Measurements from ENCODE around the gene RING1.

RING1 gene

GRCh38 chr6:33171880-33172687 is 36.2 kb upstream of the RING1 start:
- DNase-seq (ENCODE audit: low read depth in 3 of 3), result no peak

DNA sequence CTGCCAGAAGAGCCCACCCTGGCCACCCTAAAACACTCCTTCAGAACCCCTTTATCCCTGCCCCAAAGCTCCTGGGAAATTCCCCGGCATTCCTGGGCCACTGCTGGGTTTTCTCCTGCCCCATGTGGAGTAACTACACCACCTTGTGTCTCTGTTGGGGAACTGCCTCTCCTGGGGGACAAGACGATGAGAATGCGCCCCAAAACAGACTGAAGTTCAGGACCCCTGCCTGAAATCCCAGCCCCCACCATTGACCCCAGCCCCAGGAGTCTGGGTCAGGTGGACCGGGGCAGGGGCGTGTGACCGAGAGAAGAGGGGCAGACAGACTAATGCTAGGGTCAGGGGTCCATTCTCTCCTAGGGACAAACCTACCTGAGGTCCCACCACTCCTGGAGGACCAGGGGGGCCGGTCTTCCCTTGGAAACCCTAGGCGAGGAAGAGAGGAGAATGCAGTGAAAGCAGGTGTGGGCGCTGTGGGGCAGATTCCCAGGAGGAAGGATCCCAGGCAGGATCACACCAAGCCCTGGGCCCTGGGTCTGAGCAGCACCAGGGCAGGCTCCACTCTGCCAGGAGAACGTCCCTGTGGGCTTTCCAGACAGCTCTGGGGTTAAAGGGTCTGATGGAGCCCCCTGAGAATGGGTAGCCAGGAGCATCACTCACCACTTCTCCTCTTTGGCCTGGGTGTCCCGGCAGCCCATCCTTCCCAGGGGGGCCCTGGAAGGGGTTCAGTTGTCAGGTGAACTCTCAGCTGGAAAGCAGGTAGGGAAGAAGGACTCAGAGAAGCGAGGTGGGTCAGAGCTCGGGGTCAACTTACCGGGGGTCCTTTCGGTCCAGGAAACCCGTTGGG is 35.4 kb upstream of the RING1 start:
- DNase-seq (ENCODE audit: low read depth in 3 of 3), result no peak

DNA sequence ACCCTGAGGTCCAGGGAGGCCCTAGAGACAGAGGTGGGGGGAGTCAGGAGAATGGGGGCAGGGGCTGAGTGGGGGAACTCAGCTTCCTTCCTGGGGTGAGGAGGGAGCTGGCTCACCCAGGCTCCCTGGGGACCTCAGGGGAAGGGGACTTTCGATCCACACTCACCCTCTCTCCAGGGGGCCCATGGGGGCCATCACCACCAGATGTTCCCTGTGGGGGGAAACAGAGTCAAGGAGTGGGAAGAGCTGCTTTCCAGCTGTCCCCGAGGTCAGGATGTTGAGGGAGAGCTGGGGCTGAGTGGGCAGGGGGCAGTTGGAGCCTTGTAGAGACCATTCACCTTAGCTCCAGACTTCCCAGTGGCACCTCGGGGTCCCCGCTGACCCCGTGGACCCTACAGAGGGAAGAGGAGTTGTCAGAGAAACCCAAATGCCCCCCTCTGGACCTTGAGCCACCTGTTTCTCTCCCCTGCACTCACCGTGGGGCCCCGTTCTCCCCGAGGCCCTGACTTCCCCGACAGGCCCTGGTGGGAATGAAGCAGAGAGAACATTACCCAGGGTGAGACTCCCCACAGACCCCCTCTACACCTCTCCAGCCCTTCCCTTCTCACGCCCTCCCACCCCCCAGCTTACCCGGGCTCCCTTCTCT is 34.6 kb upstream of the RING1 start:
- DNase-seq (ENCODE audit: low read depth in 3 of 3), result no peak

GRCh38 chr6:33174784-33175183 is 33.5 kb upstream of the RING1 start:
- no peak for DNase-seq (ENCODE audit: low read depth in 3 of 3)

- no peak for DNase-seq (ENCODE audit: low read depth in 3 of 3)
Measured at GRCh38 chr6:33175436-33176069, 32.7 kb upstream of the RING1 start.

GRCh38 chr6:33176906-33177305 is 31.4 kb upstream of the RING1 start:
- DNase-seq (ENCODE audit: low read depth in 3 of 3), result no peak

- no peak for DNase-seq (ENCODE audit: low read depth in 3 of 3)
Measured at GRCh38 chr6:33177552-33178446, 30.5 kb upstream of the RING1 start.

GRCh38 chr6:33178755-33179475 is 29.4 kb upstream of the RING1 start:
- no peak for DNase-seq (ENCODE audit: low read depth in 3 of 3)

DNA sequence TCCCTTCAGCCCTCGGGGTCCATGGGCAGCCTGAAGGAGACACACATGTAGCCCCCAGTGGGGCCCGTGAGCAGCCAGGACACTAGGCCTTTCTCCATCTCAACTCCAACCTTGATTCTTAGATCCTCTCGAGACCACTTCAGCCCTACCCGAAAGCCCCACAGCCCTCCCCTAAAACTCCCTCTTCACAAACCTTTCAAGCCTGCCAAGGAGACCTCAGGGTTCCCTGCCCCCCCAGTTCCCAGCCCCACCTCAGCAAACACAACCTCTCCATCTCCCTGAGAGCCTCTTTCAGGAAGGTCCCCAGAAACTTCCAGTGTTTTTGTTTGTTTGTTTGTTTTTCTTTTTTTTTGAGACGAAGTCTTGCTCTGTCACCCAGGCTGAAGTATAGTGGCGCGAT is 27.2 kb upstream of the RING1 start:
- DNase-seq (ENCODE audit: low read depth in 3 of 3), result no peak

GRCh38 chr6:33183071-33183683 is 25.1 kb upstream of the RING1 start:
- no peak for DNase-seq (ENCODE audit: low read depth in 3 of 3)

- no peak for DNase-seq (ENCODE audit: low read depth in 3 of 3)
Measured at GRCh38 chr6:33185190-33185589, 23.1 kb upstream of the RING1 start.

DNA sequence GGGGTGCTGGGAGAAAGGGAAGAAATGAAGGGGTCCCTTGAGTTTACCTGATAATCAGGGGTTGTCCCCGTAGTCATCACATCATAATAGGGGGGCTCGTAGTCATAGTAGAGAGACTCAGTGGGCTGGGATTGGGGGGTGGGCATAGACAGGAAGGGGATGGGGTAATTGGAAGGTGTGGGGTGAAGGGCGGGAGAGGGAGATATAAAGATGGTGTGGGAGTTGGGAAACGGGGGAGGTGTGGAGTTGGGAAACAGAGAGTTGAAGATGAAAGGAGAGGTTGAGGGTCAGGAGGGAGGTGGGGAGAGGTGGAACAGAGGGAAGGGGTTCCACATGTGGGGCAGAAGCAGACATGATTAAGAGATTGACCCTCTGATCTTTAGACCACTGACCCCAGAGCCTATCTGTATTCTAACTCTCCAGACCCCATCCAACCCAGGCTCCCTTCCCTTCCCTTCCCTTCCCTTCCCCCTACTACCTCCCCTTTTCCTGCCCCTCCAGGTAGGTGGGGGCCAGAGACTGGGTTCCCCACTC is 22.6 kb upstream of the RING1 start:
- DNase-seq (ENCODE audit: low read depth in 3 of 3), result no peak

GRCh38 chr6:33187809-33188208 is 20.5 kb upstream of the RING1 start:
- no peak for DNase-seq (ENCODE audit: low read depth in 3 of 3)

- DNase-seq (ENCODE audit: low read depth in 3 of 3), result no peak
Measured at GRCh38 chr6:33189164-33189563, 19.1 kb upstream of the RING1 start.

GRCh38 chr6:33189625-33190448 is 18.5 kb upstream of the RING1 start:
- DNase-seq (ENCODE audit: low read depth in 3 of 3), result no peak

DNA sequence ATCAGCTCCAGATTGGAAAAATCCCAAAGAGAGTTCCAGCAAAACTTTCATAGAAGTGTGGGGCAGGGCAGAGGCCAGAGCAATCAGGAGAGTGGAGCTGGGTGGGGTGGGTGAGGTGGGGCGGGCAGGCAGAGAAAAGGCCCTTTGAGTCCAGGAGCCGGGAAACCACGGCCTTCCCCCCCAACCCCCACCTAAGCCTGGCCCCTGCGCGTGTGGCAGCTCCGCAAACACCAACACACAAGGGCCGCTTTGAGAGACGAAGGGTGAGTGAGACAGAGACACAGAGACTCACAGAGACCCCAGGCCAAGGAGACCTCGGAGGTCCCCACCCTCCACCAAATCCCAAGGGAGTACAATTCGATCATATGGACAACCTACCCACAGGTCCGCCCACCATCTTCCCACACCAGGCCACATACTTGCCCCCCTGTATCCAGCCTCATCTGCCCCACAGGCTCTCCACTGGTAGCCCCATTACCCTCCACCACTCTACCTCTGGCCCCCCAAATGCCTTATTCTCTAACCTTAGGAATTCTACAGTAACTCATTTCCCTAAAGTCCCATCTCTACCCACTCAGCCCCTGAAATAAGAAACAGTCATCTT is 17.7 kb upstream of the RING1 start:
- no peak for DNase-seq (ENCODE audit: low read depth in 3 of 3)

GRCh38 chr6:33191383-33192104 is 16.8 kb upstream of the RING1 start:
- DNase-seq (ENCODE audit: low read depth in 3 of 3), result no peak
